GM23338 (cell line): ENCODE measurements around the gene IL4I1.

Source experiments
- CREB1 ChIP-seq: fragments of 250-450 bp; sonication (Bioruptor Pico); IDR thresholded peaks from 2 replicates; pipeline ENCODE4 v1.5.0; 2020; ENCODE audit warnings: low read depth, mild to moderate bottlenecking, moderate library complexity
- ZNF331 ChIP-seq: fragments of 250-450 bp; sonication (Bioruptor Pico); IDR thresholded peaks from 2 replicates; pipeline ENCODE4 v1.5.0; 2020; ENCODE audit warnings: low read depth, mild to moderate bottlenecking, moderate library complexity
- TF ChIP-seq, protein P1 (sequence below), 2 experiments: fragments of 200-600 bp in 1 of 2; sonication (generic) in 1 of 2; conservative IDR thresholded peaks; 2 replicates each; pipeline versions ENCODE4 v1.5.1 to v1.6.1; 2016 to 2017; ENCODE audit warnings: antibody characterized with exemption in 2 of 2, low read depth in 2 of 2, mild to moderate bottlenecking in 2 of 2, moderate library complexity in 1 of 2

GRCh38 chr19:49936549-49936948 is 39.9 kb upstream of the IL4I1 start:
- TF ChIP-seq, protein P1, sequence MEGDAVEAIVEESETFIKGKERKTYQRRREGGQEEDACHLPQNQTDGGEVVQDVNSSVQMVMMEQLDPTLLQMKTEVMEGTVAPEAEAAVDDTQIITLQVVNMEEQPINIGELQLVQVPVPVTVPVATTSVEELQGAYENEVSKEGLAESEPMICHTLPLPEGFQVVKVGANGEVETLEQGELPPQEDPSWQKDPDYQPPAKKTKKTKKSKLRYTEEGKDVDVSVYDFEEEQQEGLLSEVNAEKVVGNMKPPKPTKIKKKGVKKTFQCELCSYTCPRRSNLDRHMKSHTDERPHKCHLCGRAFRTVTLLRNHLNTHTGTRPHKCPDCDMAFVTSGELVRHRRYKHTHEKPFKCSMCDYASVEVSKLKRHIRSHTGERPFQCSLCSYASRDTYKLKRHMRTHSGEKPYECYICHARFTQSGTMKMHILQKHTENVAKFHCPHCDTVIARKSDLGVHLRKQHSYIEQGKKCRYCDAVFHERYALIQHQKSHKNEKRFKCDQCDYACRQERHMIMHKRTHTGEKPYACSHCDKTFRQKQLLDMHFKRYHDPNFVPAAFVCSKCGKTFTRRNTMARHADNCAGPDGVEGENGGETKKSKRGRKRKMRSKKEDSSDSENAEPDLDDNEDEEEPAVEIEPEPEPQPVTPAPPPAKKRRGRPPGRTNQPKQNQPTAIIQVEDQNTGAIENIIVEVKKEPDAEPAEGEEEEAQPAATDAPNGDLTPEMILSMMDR (conservative IDR thresholded peaks at IDR 0.05; ENCODE audit: low read depth in 2 of 2): no peak
- TF ChIP-seq CREB1 (CRISPR knock-in tag) (no peak), ZNF331 (no peak)
